Lung microvascular endothelial cell (primary cell): Measurements from ENCODE around the gene METTL6. TPM values are rescaled to one million over a fixed set of nuclear protein-coding genes. Genes with fewer than 3 reads are reported as not detected.
"Not testable (repeated sequence)": the region's sequence is repeated elsewhere in the genome, so short reads cannot be mapped to it uniquely, and the experiment has no call there.

Experiments used
- DNase-seq, 2 donors: peaks; one replicate each; pipeline versions ENCODE4 v3.0.0 to v3.0.0-alpha.2; 2010; ENCODE audit warnings: low read depth in 2 of 2
- total RNA-seq: library from RNA; depleted of rRNA; stranded (reverse); fragments of >200 nt; gene quantifications from 2 replicates; pipeline ENCODE4 v1.2.1, GENCODE V29; 2014

METTL6 gene
- total RNA-seq, 1 donor from 2014 or later, result 20.6 TPM

- DNase-seq, result peak; percentile 68 to 76
Observed at GRCh38 chr3:15405448-15406050, 21.8 kb downstream of the METTL6 start.

- DNase-seq, result no peak
Observed at GRCh38 chr3:15404767-15405166, 22.6 kb downstream of the METTL6 start.

- DNase-seq, result no peak
Observed at GRCh38 chr3:15403965-15404364, 23.4 kb downstream of the METTL6 start.

GRCh38 chr3:15403495-15403894 is 23.8 kb downstream of the METTL6 start:
- no peak for DNase-seq

- no peak for DNase-seq
Observed at GRCh38 chr3:15401936-15402335, 25.4 kb downstream of the METTL6 start.

- DNase-seq, result no peak
Observed at GRCh38 chr3:15399970-15400369, 27.4 kb downstream of the METTL6 start.

- peak; percentile 41 to 44 for DNase-seq
Observed at GRCh38 chr3:15398731-15399133, 28.6 kb downstream of the METTL6 start.

GRCh38 chr3:15393252-15393651 is 34.1 kb downstream of the METTL6 start:
- not testable (repeated sequence) for DNase-seq

- DNase-seq, result no peak
Observed at GRCh38 chr3:15391007-15391406, 36.3 kb downstream of the METTL6 start.

- no peak for DNase-seq
Observed at GRCh38 chr3:15390460-15390859, 36.9 kb downstream of the METTL6 start.

GRCh38 chr3:15388335-15388734 is 39.0 kb downstream of the METTL6 start:
- not testable (repeated sequence) for DNase-seq

- DNase-seq, result no peak
Observed at GRCh38 chr3:15387735-15388134, 39.6 kb downstream of the METTL6 start.

GRCh38 chr3:15387171-15387581 is 40.2 kb downstream of the METTL6 start:
- peak; percentile 16 to 57 for DNase-seq

- DNase-seq, result not testable (repeated sequence)
Observed at GRCh38 chr3:15386654-15386955, 40.7 kb downstream of the METTL6 start.

- DNase-seq, result no peak
Observed at GRCh38 chr3:15385901-15386653, 41.3 kb downstream of the METTL6 start.

GRCh38 chr3:15385238-15385695 is 42.1 kb downstream of the METTL6 start:
- DNase-seq, result not testable (repeated sequence)

- DNase-seq, result no peak
Observed at GRCh38 chr3:15384510-15385237, 42.7 kb downstream of the METTL6 start.

- DNase-seq, result no peak
Observed at GRCh38 chr3:15382405-15382923, 44.9 kb downstream of the METTL6 start.

- no peak for DNase-seq
Observed at GRCh38 chr3:15380980-15381890, 46.1 kb downstream of the METTL6 start.

GRCh38 chr3:15377961-15378791 is 49.2 kb downstream of the METTL6 start:
- DNase-seq, result peak; percentile 96 to 98
